ENCODE measurements around the gene TLE2. TPM values are rescaled to one million over a fixed set of nuclear protein-coding genes. Genes with fewer than 3 reads are reported as not detected.

TLE2 gene
- total RNA-seq, 1 experiment from 2014 or later: 6.2 TPM

GRCh38 chr19:2977001-2977745 is 51.9 kb downstream of the TLE2 start, which contains the start of gene TLE6:
Gene TLE6 (plus strand): TSS chr19:2977564. CDS start chr19:2978234, 670 bp downstream.
- BruUV-seq (replicated peaks): no TSS peak
- Histone ChIP-seq H3K27ac (ENCODE audit: low read length) (peak within 1 kb of the TSS; percentile 72), H3K36me3 (ENCODE audit: control insufficient read depth, insufficient read depth, low read length) (no peaks in the 10 kb centered on the region), H3K27me3 (ENCODE audit: control insufficient read depth, insufficient read depth, low read length) (no peaks in the 10 kb centered on the region), H3K4me3 (ENCODE audit: low read depth in 2 of 2, low read length in 2 of 2) (peak within 1 kb of the TSS; percentile 56 to 79), H3K9me3 (ENCODE audit: control insufficient read depth, insufficient read depth, low read depth, low read length) (no peaks in the 10 kb centered on the region), H3K4me1 (ENCODE audit: control insufficient read depth, insufficient read depth, low read length) (peaks cover 12% of the 10 kb centered on the region)
- ChIA-PET CTCF (interaction anchor here (1.0 kb wide), 1 partner anchor 132 kb away, joined by 3 read pairs; no protein-coding TSS in a partner anchor), POLR2A (no interaction called here)
- DNase-seq (ENCODE audit: low read depth, low spot score) (peak; percentile 53), ATAC-seq (peak; percentile 98)
- in situ Hi-C loops (cut with HindIII; ENCODE audit: low pct_unique_long_range_greater_than_20kb, low sequenced_read_pairs) (no loop called here), intact Hi-C loops (cut with micrococcal nuclease; ENCODE audit: unreplicated experiment) (no loop called here)
- TF ChIP-seq SIN3A (IDR thresholded peaks at IDR 0.05; ENCODE audit: borderline replicate concordance, insufficient read depth, low read depth, low read length) (no peak), REST (IDR thresholded peaks at IDR 0.05; ENCODE audit: insufficient read depth in 1 of 2, low read depth in 2 of 2, low read length in 1 of 2) (no peak), TCF7L2 (IDR thresholded peaks at IDR 0.05; ENCODE audit: low read depth, low read length) (peak; percentile 88)

GRCh38 chr19:2976609-2977000 is 52.5 kb downstream of the TLE2 start:
- Histone ChIP-seq H3K36me3 (ENCODE audit: control insufficient read depth, insufficient read depth, low read length) (no peaks in the 10 kb centered on the region), H3K27me3 (ENCODE audit: control insufficient read depth, insufficient read depth, low read length) (no peaks in the 10 kb centered on the region), H3K9me3 (ENCODE audit: control insufficient read depth, insufficient read depth, low read depth, low read length) (no peaks in the 10 kb centered on the region), H3K27ac (ENCODE audit: low read length) (peak overlapping the region; percentile 51), H3K4me3 (ENCODE audit: low read depth in 2 of 2, low read length in 2 of 2) (peak overlapping the region; percentile 56 to 79), H3K4me1 (ENCODE audit: control insufficient read depth, insufficient read depth, low read length) (peaks cover 12% of the 10 kb centered on the region)
- ChIA-PET POLR2A (no interaction called here), CTCF (interaction anchor here (1.0 kb wide), 1 partner anchor 132 kb away, joined by 3 read pairs; no protein-coding TSS in a partner anchor)
- no TSS peak for BruUV-seq (replicated peaks)
- DNase-seq (ENCODE audit: low read depth, low spot score): no peak
- peak; percentile 2; the same call in 1 of the 2 replicates for ATAC-seq
- intact Hi-C loops (cut with micrococcal nuclease; ENCODE audit: unreplicated experiment) (no loop called here), in situ Hi-C loops (cut with HindIII; ENCODE audit: low pct_unique_long_range_greater_than_20kb, low sequenced_read_pairs) (no loop called here)
- no peak for TF ChIP-seq REST (IDR thresholded peaks at IDR 0.05; ENCODE audit: insufficient read depth in 1 of 2, low read depth in 2 of 2, low read length in 1 of 2)
- TF ChIP-seq TCF7L2 (IDR thresholded peaks at IDR 0.05; ENCODE audit: low read depth, low read length): no peak
- no peak for TF ChIP-seq POLR2AphosphoS5 (IDR thresholded peaks at IDR 0.05; ENCODE audit: low read depth, low read length)
- TF ChIP-seq SIN3A (IDR thresholded peaks at IDR 0.05; ENCODE audit: borderline replicate concordance, insufficient read depth, low read depth, low read length): no peak
- TF ChIP-seq, protein P1, sequence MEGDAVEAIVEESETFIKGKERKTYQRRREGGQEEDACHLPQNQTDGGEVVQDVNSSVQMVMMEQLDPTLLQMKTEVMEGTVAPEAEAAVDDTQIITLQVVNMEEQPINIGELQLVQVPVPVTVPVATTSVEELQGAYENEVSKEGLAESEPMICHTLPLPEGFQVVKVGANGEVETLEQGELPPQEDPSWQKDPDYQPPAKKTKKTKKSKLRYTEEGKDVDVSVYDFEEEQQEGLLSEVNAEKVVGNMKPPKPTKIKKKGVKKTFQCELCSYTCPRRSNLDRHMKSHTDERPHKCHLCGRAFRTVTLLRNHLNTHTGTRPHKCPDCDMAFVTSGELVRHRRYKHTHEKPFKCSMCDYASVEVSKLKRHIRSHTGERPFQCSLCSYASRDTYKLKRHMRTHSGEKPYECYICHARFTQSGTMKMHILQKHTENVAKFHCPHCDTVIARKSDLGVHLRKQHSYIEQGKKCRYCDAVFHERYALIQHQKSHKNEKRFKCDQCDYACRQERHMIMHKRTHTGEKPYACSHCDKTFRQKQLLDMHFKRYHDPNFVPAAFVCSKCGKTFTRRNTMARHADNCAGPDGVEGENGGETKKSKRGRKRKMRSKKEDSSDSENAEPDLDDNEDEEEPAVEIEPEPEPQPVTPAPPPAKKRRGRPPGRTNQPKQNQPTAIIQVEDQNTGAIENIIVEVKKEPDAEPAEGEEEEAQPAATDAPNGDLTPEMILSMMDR (IDR thresholded peaks at IDR 0.05): no peak

Measured in Panc1 (cell line).